Measurements from ENCODE around the gene IRS1. TPM values are rescaled to one million over a fixed set of nuclear protein-coding genes. Genes with fewer than 3 reads are reported as not detected.

IRS1 gene
- total RNA-seq, 1 donor from 2014 or later: 17.8 TPM

DNA sequence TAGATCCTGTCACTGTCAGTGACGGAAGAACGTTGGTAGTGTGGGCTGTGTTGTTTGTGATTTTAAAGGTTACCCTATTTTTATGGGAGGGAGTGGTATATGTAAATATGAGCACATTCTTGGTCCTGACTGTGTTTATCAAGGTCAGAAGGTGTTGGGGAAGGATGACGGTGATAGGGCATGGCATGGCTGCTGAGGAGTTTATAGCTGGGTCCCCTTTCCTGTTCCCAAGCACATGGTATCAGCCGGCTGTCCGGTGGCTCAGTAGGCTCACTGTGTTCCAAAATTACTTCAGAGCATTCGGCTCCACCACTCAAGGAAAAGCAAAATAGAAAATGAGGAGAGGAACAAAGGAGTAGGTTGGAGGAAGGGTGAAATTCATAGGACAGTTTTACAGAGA, 28.6 kb downstream of the IRS1 start:
- peak; percentile 26 for DNase-seq
- intact Hi-C loops (cut with micrococcal nuclease): no loop called here
- Histone ChIP-seq H3K27me3 (ENCODE audit: low read depth) (no peaks in the 10 kb centered on the region), H3K4me3 (peak overlapping the region; percentile 10), H3K27ac (replicated peaks) (peak overlapping the region; percentile 87), H3K36me3 (peaks cover 10% of the 10 kb centered on the region), H3K9me3 (replicated peaks) (peaks cover 9% of the 10 kb centered on the region), H3K4me1 (peaks cover 79% of the 10 kb centered on the region)
- TF ChIP-seq, protein P1, sequence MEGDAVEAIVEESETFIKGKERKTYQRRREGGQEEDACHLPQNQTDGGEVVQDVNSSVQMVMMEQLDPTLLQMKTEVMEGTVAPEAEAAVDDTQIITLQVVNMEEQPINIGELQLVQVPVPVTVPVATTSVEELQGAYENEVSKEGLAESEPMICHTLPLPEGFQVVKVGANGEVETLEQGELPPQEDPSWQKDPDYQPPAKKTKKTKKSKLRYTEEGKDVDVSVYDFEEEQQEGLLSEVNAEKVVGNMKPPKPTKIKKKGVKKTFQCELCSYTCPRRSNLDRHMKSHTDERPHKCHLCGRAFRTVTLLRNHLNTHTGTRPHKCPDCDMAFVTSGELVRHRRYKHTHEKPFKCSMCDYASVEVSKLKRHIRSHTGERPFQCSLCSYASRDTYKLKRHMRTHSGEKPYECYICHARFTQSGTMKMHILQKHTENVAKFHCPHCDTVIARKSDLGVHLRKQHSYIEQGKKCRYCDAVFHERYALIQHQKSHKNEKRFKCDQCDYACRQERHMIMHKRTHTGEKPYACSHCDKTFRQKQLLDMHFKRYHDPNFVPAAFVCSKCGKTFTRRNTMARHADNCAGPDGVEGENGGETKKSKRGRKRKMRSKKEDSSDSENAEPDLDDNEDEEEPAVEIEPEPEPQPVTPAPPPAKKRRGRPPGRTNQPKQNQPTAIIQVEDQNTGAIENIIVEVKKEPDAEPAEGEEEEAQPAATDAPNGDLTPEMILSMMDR (IDR thresholded peaks at IDR 0.05; ENCODE audit: borderline replicate concordance): no peak

GRCh38 chr2:226767056-226767813, 32.4 kb downstream of the IRS1 start:
- no peak overlapping the region for H3K4me3 ChIP-seq
- H3K27ac ChIP-seq (replicated peaks): peak overlapping the region; percentile 87
- intact Hi-C loops (cut with micrococcal nuclease): no loop called here
- no peak for DNase-seq
- H3K4me1 ChIP-seq: peaks cover 85% of the 10 kb centered on the region
- H3K27me3 ChIP-seq (ENCODE audit: low read depth): no peaks in the 10 kb centered on the region
- H3K9me3 ChIP-seq (replicated peaks): no peaks in the 10 kb centered on the region
- TF ChIP-seq, protein P1 (IDR thresholded peaks at IDR 0.05; ENCODE audit: borderline replicate concordance): no peak
- H3K36me3 ChIP-seq: no peaks in the 10 kb centered on the region

DNA sequence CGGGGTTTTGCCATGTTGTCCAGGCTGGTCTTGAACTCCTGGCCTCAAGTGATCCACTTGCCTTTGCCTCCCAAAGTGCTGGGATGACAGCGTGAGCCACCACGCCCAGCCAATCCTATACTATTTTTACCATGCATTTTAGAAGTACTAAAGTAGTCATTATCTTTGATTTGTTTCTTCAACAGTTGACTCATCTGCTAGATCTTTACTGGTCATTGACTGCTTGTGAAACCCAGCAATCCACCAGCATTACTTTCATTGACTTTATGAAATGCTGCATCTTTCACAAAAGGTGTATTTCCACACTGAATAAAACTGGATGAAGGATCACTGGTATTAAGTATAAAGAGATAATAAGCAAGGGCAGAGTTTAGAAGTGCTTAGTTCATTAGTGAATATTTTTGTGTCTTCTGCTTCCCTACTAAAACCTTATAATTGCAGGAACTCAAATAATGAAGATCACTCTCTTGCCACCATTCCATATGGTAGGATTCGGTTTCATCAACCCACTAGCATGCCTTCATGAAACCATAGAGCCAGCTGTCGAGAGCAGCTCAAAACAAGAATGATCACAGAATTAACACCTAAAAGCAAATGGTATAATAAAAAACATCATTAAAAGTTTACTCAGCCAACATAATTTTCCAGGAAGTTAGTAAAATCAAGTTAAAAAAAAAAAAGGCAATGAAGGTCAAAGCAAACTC, 33.1 kb downstream of the IRS1 start:
- Histone ChIP-seq H3K4me3 (no peak overlapping the region), H3K9me3 (replicated peaks) (peaks cover 5% of the 10 kb centered on the region), H3K27me3 (ENCODE audit: low read depth) (no peaks in the 10 kb centered on the region), H3K27ac (replicated peaks) (peak overlapping the region; percentile 87), H3K36me3 (no peaks in the 10 kb centered on the region), H3K4me1 (peaks cover 85% of the 10 kb centered on the region)
- DNase-seq: no peak
- intact Hi-C loops (cut with micrococcal nuclease): no loop called here
- TF ChIP-seq, protein P1 (IDR thresholded peaks at IDR 0.05; ENCODE audit: borderline replicate concordance): no peak

GRCh38 chr2:226763320-226763719, 36.3 kb downstream of the IRS1 start:
- DNase-seq: no peak
- Histone ChIP-seq H3K27me3 (ENCODE audit: low read depth) (no peaks in the 10 kb centered on the region), H3K36me3 (no peaks in the 10 kb centered on the region), H3K4me3 (no peak overlapping the region), H3K27ac (replicated peaks) (peak overlapping the region; percentile 46), H3K4me1 (peaks cover 90% of the 10 kb centered on the region), H3K9me3 (replicated peaks) (peaks cover 5% of the 10 kb centered on the region)
- TF ChIP-seq, protein P1 (IDR thresholded peaks at IDR 0.05; ENCODE audit: borderline replicate concordance): no peak
- intact Hi-C loops (cut with micrococcal nuclease): no loop called here

DNA sequence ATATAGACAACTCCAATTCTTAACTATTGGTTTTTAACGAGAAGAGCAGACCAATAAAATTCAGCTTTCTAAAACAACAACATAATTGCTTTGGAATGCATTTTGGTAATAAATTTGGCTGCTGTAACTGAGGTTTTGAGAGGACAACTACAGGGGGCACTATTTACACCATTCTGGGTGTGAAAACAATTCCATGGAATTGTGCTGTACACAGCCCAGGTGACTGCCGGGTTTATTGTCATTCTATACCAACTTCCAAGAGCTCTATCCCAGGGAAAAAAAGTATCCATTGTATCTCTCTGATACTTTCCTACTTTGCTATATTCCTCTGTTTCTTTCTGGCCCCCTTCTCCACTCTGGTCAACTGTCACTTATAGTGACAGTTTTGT, 38.4 kb downstream of the IRS1 start:
- Histone ChIP-seq H3K4me1 (peaks cover 70% of the 10 kb centered on the region), H3K27me3 (ENCODE audit: low read depth) (no peaks in the 10 kb centered on the region), H3K9me3 (replicated peaks) (peaks cover 5% of the 10 kb centered on the region), H3K4me3 (peak overlapping the region; percentile 30), H3K27ac (replicated peaks) (peak overlapping the region; percentile 85), H3K36me3 (no peaks in the 10 kb centered on the region)
- no peak for DNase-seq
- intact Hi-C loops (cut with micrococcal nuclease): no loop called here
- TF ChIP-seq, protein P1 (IDR thresholded peaks at IDR 0.05; ENCODE audit: borderline replicate concordance): no peak

Measured in left ventricle myocardium inferior (tissue), 1 donor.